Stimulated activated effector memory CD8-positive, alpha-beta T cell treated with anti-CD3 and anti-CD28 coated beads, Interleukin-12 subunit alpha, Interleukin-12 subunit beta, amount 100 ng/mL, for 72 hours (primary cell): ENCODE data around the gene ARPC4.
A peak's percentile ranks its signal among the peaks of the same experiment; 100 is the strongest.

Experiments
- ATAC-seq: fragments of 150-1000 bp; cut with Tn5 transposase; 2 replicates; pipeline ENCODE4 v1.10.0; 2021
- DNase-seq, 2 donors: peaks; one replicate each; pipeline ENCODE4 v3.0.0; 2021 to 2022; ENCODE audit warnings: low spot score in 2 of 2
- H3K27ac Mint-ChIP-seq: one replicate; pipeline ENCODE4 v1.8.0; 2022; ENCODE audit warnings: mild to moderate bottlenecking, mixed read lengths
- H3K36me3 Mint-ChIP-seq: one replicate; pipeline ENCODE4 v1.8.0; 2022; ENCODE audit warnings: mild to moderate bottlenecking, mixed read lengths
- H3K4me1 Mint-ChIP-seq: one replicate; pipeline ENCODE4 v1.8.0; 2022; ENCODE audit warnings: mixed read lengths
- H3K4me3 Mint-ChIP-seq: one replicate; pipeline ENCODE4 v1.8.0; 2022; ENCODE audit warnings: mild to moderate bottlenecking, mixed read lengths
- H3K9me3 Mint-ChIP-seq: one replicate; pipeline ENCODE4 v1.8.0; 2022; ENCODE audit warnings: mixed read lengths

ARPC4 gene

GRCh38 chr3:9795207-9795606, 2.3 kb downstream of the ARPC4 start:
- Mint-ChIP-seq H3K4me3 (peak overlapping the region; percentile 83), H3K27ac (peak overlapping the region; percentile 100), H3K36me3 (peaks cover 92% of the 10 kb centered on the region), H3K9me3 (no peaks in the 10 kb centered on the region), H3K4me1 (peaks cover 50% of the 10 kb centered on the region)
- DNase-seq (no peak), ATAC-seq (no peak)

- Mint-ChIP-seq H3K9me3 (no peaks in the 10 kb centered on the region), H3K4me3 (no peak overlapping the region), H3K4me1 (peaks cover 30% of the 10 kb centered on the region), H3K36me3 (peaks cover 100% of the 10 kb centered on the region), H3K27ac (peak overlapping the region; percentile 29)
- no peak for ATAC-seq
- DNase-seq, result no peak
These were observed 4.5 kb downstream of the ARPC4 start for GRCh38 chr3:9797196-9797945.

GRCh38 chr3:9800529-9800928, 7.6 kb downstream of the ARPC4 start:
- DNase-seq, result no peak
- H3K4me3 Mint-ChIP-seq, result no peak overlapping the region
- no peak for ATAC-seq

GRCh38 chr3:9803494-9803893, 10.6 kb downstream of the ARPC4 start:
- Mint-ChIP-seq H3K9me3 (no peaks in the 10 kb centered on the region), H3K36me3 (peaks cover 99% of the 10 kb centered on the region), H3K4me3 (no peak overlapping the region), H3K27ac (peak overlapping the region; percentile 58), H3K4me1 (peaks cover 31% of the 10 kb centered on the region)
- ATAC-seq (no peak), DNase-seq (no peak)

More at GRCh38 chr3:9800529-9800928, 7.6 kb downstream of the ARPC4 start:
- Mint-ChIP-seq H3K4me1 (peaks cover 25% of the 10 kb centered on the region), H3K36me3 (peaks cover 100% of the 10 kb centered on the region), H3K9me3 (no peaks in the 10 kb centered on the region), H3K27ac (no peak overlapping the region)

GRCh38 chr3:9804996-9805395, 12.1 kb downstream of the ARPC4 start:
- DNase-seq (no peak), ATAC-seq (no peak)
- Mint-ChIP-seq H3K36me3 (peaks cover 97% of the 10 kb centered on the region), H3K4me3 (no peak overlapping the region), H3K27ac (peak overlapping the region; percentile 43), H3K4me1 (peaks cover 45% of the 10 kb centered on the region), H3K9me3 (no peaks in the 10 kb centered on the region)

- ATAC-seq (no peak), DNase-seq (no peak)
- Mint-ChIP-seq H3K36me3 (peaks cover 95% of the 10 kb centered on the region), H3K4me3 (no peak overlapping the region), H3K4me1 (peaks cover 52% of the 10 kb centered on the region), H3K9me3 (no peaks in the 10 kb centered on the region), H3K27ac (peak overlapping the region; percentile 43)
These were observed 13.3 kb downstream of the ARPC4 start for GRCh38 chr3:9806137-9806536.

- Mint-ChIP-seq H3K9me3 (no peaks in the 10 kb centered on the region), H3K27ac (peak overlapping the region; percentile 96), H3K4me1 (peaks cover 58% of the 10 kb centered on the region), H3K36me3 (peaks cover 87% of the 10 kb centered on the region), H3K4me3 (no peak overlapping the region)
- ATAC-seq (no peak), DNase-seq (no peak)
These were observed 14.1 kb downstream of the ARPC4 start for GRCh38 chr3:9806688-9807589.

- Mint-ChIP-seq H3K4me1 (peaks cover 55% of the 10 kb centered on the region), H3K36me3 (peaks cover 79% of the 10 kb centered on the region)
These were observed 15.1 kb downstream of the ARPC4 start for GRCh38 chr3:9807981-9808344.

GRCh38 chr3:9808345-9809037, 15.6 kb downstream of the ARPC4 start:
- Mint-ChIP-seq H3K4me1 (peaks cover 49% of the 10 kb centered on the region), H3K4me3 (peak overlapping the region; percentile 89), H3K9me3 (no peaks in the 10 kb centered on the region), H3K27ac (peak overlapping the region; percentile 96), H3K36me3 (peaks cover 79% of the 10 kb centered on the region)
- DNase-seq (peak; percentile 17 to 72), ATAC-seq (peak; percentile 85)

More at GRCh38 chr3:9807981-9808344, 15.1 kb downstream of the ARPC4 start:
- Mint-ChIP-seq H3K4me3 (peak overlapping the region; percentile 89), H3K27ac (peak overlapping the region; percentile 96), H3K9me3 (no peaks in the 10 kb centered on the region)
- no peak for ATAC-seq
- no peak for DNase-seq

GRCh38 chr3:9809239-9809614, 16.3 kb downstream of the ARPC4 start:
- Mint-ChIP-seq H3K27ac (peak overlapping the region; percentile 96), H3K9me3 (no peaks in the 10 kb centered on the region), H3K4me3 (peak overlapping the region; percentile 89), H3K36me3 (peaks cover 77% of the 10 kb centered on the region), H3K4me1 (peaks cover 45% of the 10 kb centered on the region)
- ATAC-seq, result no peak
- DNase-seq, result peak in 1 of 2 donors; percentile 55

- H3K4me3 Mint-ChIP-seq, result peak within 1 kb of the TSS; percentile 89
- ATAC-seq (peak; percentile 63), DNase-seq (peak; percentile 20 to 73)
- peak within 1 kb of the TSS; percentile 96 for H3K27ac Mint-ChIP-seq
- no peaks in the 10 kb centered on the region for H3K9me3 Mint-ChIP-seq
- H3K4me1 Mint-ChIP-seq, result peaks cover 45% of the 10 kb centered on the region
- peaks cover 71% of the 10 kb centered on the region for H3K36me3 Mint-ChIP-seq
These were observed 16.9 kb downstream of the ARPC4 start, which contains the start of gene TTLL3 for GRCh38 chr3:9809615-9810432. TTLL3 (plus strand) TSS chr3:9810262; CDS start chr3:9810662, 400 bp downstream.

- Mint-ChIP-seq H3K4me1 (peaks cover 45% of the 10 kb centered on the region), H3K27ac (peak overlapping the region; percentile 96), H3K36me3 (peaks cover 65% of the 10 kb centered on the region), H3K4me3 (peak overlapping the region; percentile 89), H3K9me3 (no peaks in the 10 kb centered on the region)
- ATAC-seq (no peak), DNase-seq (no peak)
These were observed 17.5 kb downstream of the ARPC4 start for GRCh38 chr3:9810433-9810770.

- peak overlapping the region; percentile 89 for H3K4me3 Mint-ChIP-seq
- peaks cover 61% of the 10 kb centered on the region for H3K36me3 Mint-ChIP-seq
- H3K27ac Mint-ChIP-seq, result peak overlapping the region; percentile 96
- no peak for ATAC-seq
- H3K4me1 Mint-ChIP-seq, result peaks cover 45% of the 10 kb centered on the region
- no peak for DNase-seq
- no peaks in the 10 kb centered on the region for H3K9me3 Mint-ChIP-seq
These were observed 18.0 kb downstream of the ARPC4 start for GRCh38 chr3:9810846-9811245.

- Mint-ChIP-seq H3K9me3 (no peaks in the 10 kb centered on the region), H3K4me3 (no peak overlapping the region), H3K4me1 (peaks cover 32% of the 10 kb centered on the region), H3K27ac (no peak overlapping the region), H3K36me3 (peaks cover 49% of the 10 kb centered on the region)
- DNase-seq (no peak), ATAC-seq (no peak)
These were observed 20.1 kb downstream of the ARPC4 start for GRCh38 chr3:9812870-9813483.
